ENCODE measurements around the gene NFKB1.

Gene NFKB1

GRCh38 chr4:102604222-102604940 lies 103.2 kb downstream of the NFKB1 start:
- FAIRE-seq (no peak), DNase-seq (ENCODE audit: insufficient read length, low spot score) (no peak)
- TF ChIP-seq CTCF (IDR thresholded peaks at IDR 0.05; ENCODE audit: insufficient read depth, missing control alignments), result no peak

- DNase-seq (ENCODE audit: insufficient read length, low spot score) (no peak), FAIRE-seq (no peak)
- TF ChIP-seq CTCF (IDR thresholded peaks at IDR 0.05; ENCODE audit: insufficient read depth, missing control alignments), result no peak
These were observed 105.1 kb downstream of the NFKB1 start for GRCh38 chr4:102606261-102606660.

GRCh38 chr4:102606846-102607450 lies 105.8 kb downstream of the NFKB1 start:
- FAIRE-seq, result no peak
- TF ChIP-seq CTCF (IDR thresholded peaks at IDR 0.05; ENCODE audit: insufficient read depth, missing control alignments), result no peak
- DNase-seq (ENCODE audit: insufficient read length, low spot score), result no peak

- DNase-seq (ENCODE audit: insufficient read length, low spot score) (no peak), FAIRE-seq (no peak)
- no peak for TF ChIP-seq CTCF (IDR thresholded peaks at IDR 0.05; ENCODE audit: insufficient read depth, missing control alignments)
These were observed 107.0 kb downstream of the NFKB1 start for GRCh38 chr4:102608190-102608589.

GRCh38 chr4:102610007-102610406 lies 108.8 kb downstream of the NFKB1 start:
- FAIRE-seq, result no peak
- peak; percentile 54 for TF ChIP-seq CTCF (IDR thresholded peaks at IDR 0.05; ENCODE audit: insufficient read depth, missing control alignments)
- DNase-seq (ENCODE audit: insufficient read length, low spot score), result no peak

GRCh38 chr4:102610476-102610875 lies 109.3 kb downstream of the NFKB1 start:
- DNase-seq (ENCODE audit: insufficient read length, low spot score) (no peak), FAIRE-seq (no peak)

More at GRCh38 chr4:102610476-102610875, 109.3 kb downstream of the NFKB1 start:
- TF ChIP-seq CTCF (IDR thresholded peaks at IDR 0.05; ENCODE audit: insufficient read depth, missing control alignments), result no peak

Measured in D721Med (cell line).